A673 (cell line): Measurements from ENCODE around the gene AP3S2. TPM values are rescaled to one million over a fixed set of nuclear protein-coding genes. Genes with fewer than 3 reads are reported as not detected.

Experiments
- BruUV-seq: library from RNA; stranded (reverse); fragments of 400-500 nt; replicated peaks from 2 replicates; lab custom pipeline; 2021; lab: Mats Ljungman, UMichigan
- CTCF ChIA-PET: fragments of 300-600 bp; sonication (Branson Sonifier 250); formaldehyde crosslinking; loops from one replicate; lab custom pipeline; 2022; ENCODE audit warnings: antibody characterized with exemption; lab: Charles Lee
- POLR2A ChIA-PET: fragments of 300-600 bp; sonication (Branson Sonifier 250); formaldehyde crosslinking; loops from one replicate; lab custom pipeline; 2022; ENCODE audit warnings: antibody characterized with exemption; ENCODE audit not compliant: low non-redundant PET; lab: Charles Lee
- DNase-seq: peaks from one replicate; pipeline ENCODE4 v3.0.0-alpha.2; 2015; ENCODE audit warnings: low spot score
- H3K27ac ChIP-seq: fragments of 200-600 bp; sonication (generic); 2 replicates; pipeline ENCODE4 v1.5.1; 2016; ENCODE audit warnings: mixed run types, low read depth, mild to moderate bottlenecking, mixed read lengths, antibody characterized with exemption, low read length; ENCODE audit not compliant: poor library complexity, severe bottlenecking
- H3K27me3 ChIP-seq: fragments of 200-600 bp; sonication (generic); replicated peaks from 2 replicates; pipeline ENCODE4 v1.6.1; 2017; ENCODE audit warnings: mixed run types, low read depth, mild to moderate bottlenecking, mixed read lengths, antibody characterized with exemption, low read length; ENCODE audit not compliant: insufficient read depth, poor library complexity
- H3K36me3 ChIP-seq: fragments of 200-600 bp; sonication (generic); 2 replicates; pipeline ENCODE4 v1.6.1; 2016; ENCODE audit warnings: mixed run types, mild to moderate bottlenecking, mixed read lengths, antibody characterized with exemption, low read length; ENCODE audit not compliant: insufficient read depth, poor library complexity, severe bottlenecking
- H3K4me1 ChIP-seq: fragments of 200-600 bp; sonication (generic); 2 replicates; pipeline ENCODE4 v1.6.1; 2017; ENCODE audit warnings: mixed run types, mild to moderate bottlenecking, mixed read lengths, antibody characterized with exemption, low read length; ENCODE audit not compliant: insufficient read depth, poor library complexity, severe bottlenecking
- H3K4me3 ChIP-seq: fragments of 200-600 bp; sonication (generic); 2 replicates; pipeline ENCODE4 v1.5.1; 2016; ENCODE audit warnings: low read depth, mixed run types, mild to moderate bottlenecking, mixed read lengths, low read length; ENCODE audit not compliant: poor library complexity, severe bottlenecking
- H3K9me3 ChIP-seq: fragments of 200-600 bp; sonication (generic); 2 replicates; pipeline ENCODE4 v1.6.1; 2016; ENCODE audit warnings: mixed run types, low read depth, mild to moderate bottlenecking, mixed read lengths, antibody characterized with exemption, low read length; ENCODE audit not compliant: poor library complexity, severe bottlenecking
- EZH2 ChIP-seq: fragments of 200-600 bp; sonication (generic); IDR thresholded peaks from 2 replicates; pipeline ENCODE4 v1.6.1; 2017; ENCODE audit warnings: borderline replicate concordance, low read depth, mild to moderate bottlenecking, mixed read lengths, antibody characterized with exemption, low read length; ENCODE audit not compliant: poor library complexity, severe bottlenecking
- intact Hi-C: fragments of 100-400 bp; cut with micrococcal nuclease; formaldehyde crosslinking; loops from one replicate; pipeline ENCODE4 v1.10.0; 2022; ENCODE audit not compliant: unreplicated experiment
- total RNA-seq: library from RNA; stranded (reverse); gene quantifications from 2 replicates; pipeline ENCODE4 v1.2.3, GENCODE V29; 2021
- TF ChIP-seq, protein P1 (sequence below): fragments of 300-800, 200-600 bp; sonication (generic); conservative IDR thresholded peaks from 2 replicates; pipeline ENCODE4 v1.5.1; 2017; ENCODE audit warnings: low read depth, mild to moderate bottlenecking, antibody characterized with exemption, low read length, moderate library complexity, mixed read lengths

AP3S2 gene
- total RNA-seq, 1 experiment from 2014 or later = 32.0 TPM

DNA sequence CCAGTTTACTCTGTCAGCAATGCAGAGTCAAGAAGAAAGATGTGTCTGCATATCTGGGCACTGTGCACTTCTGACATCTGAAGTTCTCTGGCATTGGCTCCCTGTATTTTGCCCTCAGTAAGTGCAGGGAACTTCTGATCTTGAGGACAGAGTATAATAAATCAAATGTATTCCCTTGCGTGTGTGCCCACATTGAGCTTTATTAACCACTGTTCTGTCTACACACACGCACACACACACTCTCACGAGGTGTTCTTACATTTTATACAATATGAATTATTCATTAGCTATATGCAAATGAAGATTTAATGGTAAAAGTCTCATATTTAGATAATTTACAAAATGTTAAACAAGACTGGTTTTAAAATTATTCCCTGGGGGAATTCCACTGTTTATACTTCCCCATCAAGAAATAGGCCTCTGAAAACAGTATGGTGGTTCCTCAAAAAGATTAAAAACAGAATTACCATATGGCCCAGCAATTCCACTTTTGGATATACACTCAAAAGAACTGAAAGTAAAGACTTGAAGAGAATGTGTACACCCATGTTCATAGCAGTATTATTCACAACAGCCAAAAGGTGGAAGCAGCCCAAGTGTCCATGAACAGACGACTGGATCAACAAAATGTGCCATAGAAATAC lies 54.5 kb downstream of the AP3S2 start:
- DNase-seq = no peak
- CTCF ChIA-PET = no interaction called here

DNA sequence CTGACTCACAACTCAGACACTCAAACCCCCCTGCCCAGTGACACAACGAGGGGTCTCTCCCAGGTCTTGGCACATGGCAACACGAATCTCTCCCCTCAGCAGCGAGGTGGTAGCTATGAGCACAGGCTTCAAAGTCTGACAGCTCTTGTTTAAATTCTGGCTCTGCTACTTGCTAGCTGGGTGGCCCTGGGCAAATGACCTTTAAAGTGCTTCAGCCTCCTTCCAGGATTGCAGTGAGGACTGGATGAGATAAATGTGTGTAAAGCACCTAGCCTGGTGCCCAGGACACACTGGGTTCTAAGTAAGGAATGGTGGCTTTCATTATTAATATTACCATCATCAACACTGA lies 56.0 kb downstream of the AP3S2 start:
- POLR2A ChIA-PET = no interaction called here
- Histone ChIP-seq H3K4me1 (no peaks in the 10 kb centered on the region), H3K9me3 (no peaks in the 10 kb centered on the region), H3K27ac (no peak overlapping the region), H3K27me3 (no peaks in the 10 kb centered on the region), H3K36me3 (peaks cover 22% of the 10 kb centered on the region), H3K4me3 (no peak overlapping the region)
- BruUV-seq = no TSS peak
- CTCF ChIA-PET = no interaction called here
- TF ChIP-seq EZH2 = no peak
- TF ChIP-seq, protein P1, sequence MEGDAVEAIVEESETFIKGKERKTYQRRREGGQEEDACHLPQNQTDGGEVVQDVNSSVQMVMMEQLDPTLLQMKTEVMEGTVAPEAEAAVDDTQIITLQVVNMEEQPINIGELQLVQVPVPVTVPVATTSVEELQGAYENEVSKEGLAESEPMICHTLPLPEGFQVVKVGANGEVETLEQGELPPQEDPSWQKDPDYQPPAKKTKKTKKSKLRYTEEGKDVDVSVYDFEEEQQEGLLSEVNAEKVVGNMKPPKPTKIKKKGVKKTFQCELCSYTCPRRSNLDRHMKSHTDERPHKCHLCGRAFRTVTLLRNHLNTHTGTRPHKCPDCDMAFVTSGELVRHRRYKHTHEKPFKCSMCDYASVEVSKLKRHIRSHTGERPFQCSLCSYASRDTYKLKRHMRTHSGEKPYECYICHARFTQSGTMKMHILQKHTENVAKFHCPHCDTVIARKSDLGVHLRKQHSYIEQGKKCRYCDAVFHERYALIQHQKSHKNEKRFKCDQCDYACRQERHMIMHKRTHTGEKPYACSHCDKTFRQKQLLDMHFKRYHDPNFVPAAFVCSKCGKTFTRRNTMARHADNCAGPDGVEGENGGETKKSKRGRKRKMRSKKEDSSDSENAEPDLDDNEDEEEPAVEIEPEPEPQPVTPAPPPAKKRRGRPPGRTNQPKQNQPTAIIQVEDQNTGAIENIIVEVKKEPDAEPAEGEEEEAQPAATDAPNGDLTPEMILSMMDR = no peak
- intact Hi-C loops = no loop called here
- no peak for DNase-seq

More for the DNA sequence above, 54.5 kb downstream of the AP3S2 start:
- BruUV-seq = no TSS peak
- peaks cover 14% of the 10 kb centered on the region for H3K36me3 ChIP-seq
- no peaks in the 10 kb centered on the region for H3K9me3 ChIP-seq
- H3K4me3 ChIP-seq = no peak overlapping the region
- no peaks in the 10 kb centered on the region for H3K27me3 ChIP-seq
- POLR2A ChIA-PET = no interaction called here
- intact Hi-C loops = no loop called here
- no peak for TF ChIP-seq EZH2
- TF ChIP-seq, protein P1 = no peak
- H3K4me1 ChIP-seq = no peaks in the 10 kb centered on the region
- no peak overlapping the region for H3K27ac ChIP-seq

DNA sequence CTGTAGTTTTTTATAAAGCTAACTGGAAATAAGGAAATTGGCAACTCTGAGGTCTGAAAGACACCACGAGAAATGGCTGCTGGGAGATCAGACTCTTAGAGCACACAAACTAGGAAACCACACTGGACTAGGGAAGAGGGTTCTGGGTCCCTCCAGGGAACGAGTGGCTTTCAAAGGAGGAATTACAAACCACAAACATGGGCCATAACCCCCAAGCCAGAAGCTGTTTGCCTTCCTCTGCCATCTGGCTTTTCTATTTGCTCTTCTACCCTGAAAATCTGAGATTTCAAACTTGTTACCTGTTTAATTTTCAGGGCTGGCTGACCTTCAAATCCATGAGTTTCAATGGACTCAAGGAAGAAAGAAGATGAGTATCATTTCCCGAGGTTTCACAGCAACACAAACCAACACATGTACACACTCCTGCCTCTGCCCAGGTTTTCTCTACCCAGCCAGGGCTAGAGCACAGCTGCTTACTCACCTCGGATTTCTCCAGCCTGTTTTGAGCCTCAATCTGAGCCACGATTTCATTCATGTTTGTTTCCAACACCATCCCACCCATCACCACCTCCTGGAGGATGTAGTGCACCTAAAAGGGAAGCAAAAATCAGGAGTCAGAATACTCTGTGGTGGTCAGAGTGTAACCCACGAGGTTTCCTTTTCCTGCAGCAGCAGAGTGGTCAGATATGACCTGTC lies 56.5 kb downstream of the AP3S2 start:
- intact Hi-C loops = no loop called here
- DNase-seq = no peak
- H3K4me1 ChIP-seq = no peaks in the 10 kb centered on the region
- no peaks in the 10 kb centered on the region for H3K27me3 ChIP-seq
- CTCF ChIA-PET = interaction anchor here (1.3 kb wide), 1 partner anchor 38 kb away, joined by 3 read pairs; no protein-coding TSS in a partner anchor
- no peaks in the 10 kb centered on the region for H3K9me3 ChIP-seq
- no peak overlapping the region for H3K27ac ChIP-seq
- BruUV-seq = no TSS peak
- peaks cover 22% of the 10 kb centered on the region for H3K36me3 ChIP-seq
- TF ChIP-seq EZH2 = no peak
- TF ChIP-seq, protein P1 = no peak
- no peak overlapping the region for H3K4me3 ChIP-seq
- POLR2A ChIA-PET = no interaction called here
